Measurements from ENCODE around the gene DPRX.

DPRX gene, protein sequence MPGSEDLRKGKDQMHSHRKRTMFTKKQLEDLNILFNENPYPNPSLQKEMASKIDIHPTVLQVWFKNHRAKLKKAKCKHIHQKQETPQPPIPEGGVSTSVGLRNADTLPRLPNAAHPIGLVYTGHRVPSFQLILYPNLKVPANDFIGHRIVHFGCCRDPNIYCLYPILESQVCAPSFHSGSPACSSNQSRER

DNA sequence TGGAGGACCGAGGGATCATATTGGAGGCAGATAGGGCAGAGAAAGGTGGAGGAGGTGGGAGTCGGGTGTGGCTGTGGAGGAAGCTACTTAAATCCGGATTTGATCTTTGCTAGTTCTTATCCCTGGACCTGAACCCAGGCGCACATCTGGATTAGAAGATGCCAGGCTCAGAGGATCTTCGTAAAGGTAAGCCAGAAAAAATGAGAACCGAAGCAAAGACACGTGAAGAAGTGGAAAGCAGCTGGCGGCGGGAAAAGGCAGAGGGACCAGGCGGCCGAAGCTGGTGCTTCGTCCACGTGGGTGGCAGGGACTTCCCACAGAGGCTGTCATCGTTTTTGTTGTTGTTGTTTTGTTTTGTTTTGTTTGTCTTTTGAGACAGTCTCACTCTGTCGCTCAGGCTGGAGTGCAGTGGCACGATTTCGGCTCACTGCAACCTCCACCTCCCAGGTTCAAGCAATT, at the start of gene DPRX:
Gene DPRX (plus strand): TSS at position 51 of the 459 bp plus-strand sequence. CDS start 108 bp downstream, at position 159.
- in situ Hi-C loops (cut with MboI; ENCODE audit: low sequenced_read_pairs): no loop called here

DNA sequence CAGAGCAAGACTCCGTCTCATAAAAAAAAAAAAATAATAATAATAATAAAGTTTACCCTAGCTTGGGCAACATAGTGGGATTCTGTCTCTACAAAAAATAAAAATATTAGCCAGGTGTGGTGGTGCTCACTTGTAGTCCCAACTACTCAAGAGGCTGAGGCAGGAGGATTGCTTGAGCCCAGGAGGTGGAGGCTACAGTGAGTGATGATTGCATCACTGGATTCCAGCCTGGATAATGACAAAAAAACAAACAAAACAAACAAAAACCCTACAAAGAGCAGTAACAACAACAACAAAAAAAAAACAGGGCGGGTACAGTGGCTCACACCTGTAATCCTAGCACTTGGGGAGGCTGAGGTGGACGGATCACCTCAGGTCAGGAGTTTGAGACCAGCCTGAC, 48.6 kb upstream of the DPRX start:
- in situ Hi-C loops (cut with MboI; ENCODE audit: low sequenced_read_pairs): no loop called here

DNA sequence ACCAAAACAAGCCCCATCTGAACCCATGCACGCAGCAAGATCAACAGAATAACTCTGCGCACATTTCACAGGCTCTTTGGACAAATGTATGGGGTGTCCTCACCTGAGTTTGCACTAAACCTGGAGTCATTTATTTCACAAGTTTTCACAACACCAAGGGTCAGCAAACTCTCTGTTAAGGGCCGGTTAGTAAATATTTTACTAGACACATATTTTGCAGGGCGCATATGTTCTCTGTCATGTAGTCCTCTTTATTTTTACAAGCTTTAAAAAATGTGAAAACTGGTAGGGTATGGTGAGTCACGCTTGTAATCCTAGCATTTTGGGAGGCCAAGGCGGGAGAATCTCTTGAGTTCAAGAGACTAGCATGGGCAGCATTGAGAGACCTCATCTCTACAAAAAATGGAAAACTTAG, 45.5 kb upstream of the DPRX start:
- in situ Hi-C loops (cut with MboI; ENCODE audit: low sequenced_read_pairs): no loop called here

DNA sequence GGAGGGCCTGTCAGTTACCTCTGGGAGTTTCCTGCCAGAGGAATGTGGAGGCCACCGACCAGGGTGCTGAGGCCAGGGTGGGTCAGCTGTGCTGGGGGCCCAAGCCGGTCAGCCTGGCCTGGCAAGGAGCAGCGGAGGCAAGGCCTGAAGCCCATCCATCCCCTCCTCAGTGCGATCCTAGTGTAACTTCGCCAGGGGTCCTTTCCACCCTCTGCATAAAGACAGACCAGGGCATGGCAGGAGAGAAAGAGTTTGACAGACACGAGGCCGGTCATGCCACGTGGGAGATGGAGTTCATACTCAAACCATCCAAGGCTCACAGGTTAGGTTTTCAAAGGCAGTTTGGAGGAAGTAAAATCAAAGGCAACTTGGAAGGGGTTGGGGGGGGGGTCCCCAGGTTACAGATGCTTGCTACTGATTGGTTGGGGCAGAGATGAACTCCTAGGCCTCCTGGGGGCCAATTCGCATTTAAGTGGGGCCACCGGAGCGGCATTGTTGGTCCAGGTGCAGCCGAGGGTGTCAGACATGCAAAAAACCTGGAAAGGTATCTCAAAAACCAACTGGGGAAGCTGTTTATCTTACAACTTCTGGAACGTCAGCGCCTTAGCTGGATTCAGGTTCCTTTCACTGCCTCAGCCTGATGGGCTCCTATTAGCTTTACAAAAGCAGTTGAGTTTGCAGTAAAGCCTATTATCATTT, 36.8 kb upstream of the DPRX start:
- in situ Hi-C loops (cut with MboI; ENCODE audit: low sequenced_read_pairs): no loop called here

DNA sequence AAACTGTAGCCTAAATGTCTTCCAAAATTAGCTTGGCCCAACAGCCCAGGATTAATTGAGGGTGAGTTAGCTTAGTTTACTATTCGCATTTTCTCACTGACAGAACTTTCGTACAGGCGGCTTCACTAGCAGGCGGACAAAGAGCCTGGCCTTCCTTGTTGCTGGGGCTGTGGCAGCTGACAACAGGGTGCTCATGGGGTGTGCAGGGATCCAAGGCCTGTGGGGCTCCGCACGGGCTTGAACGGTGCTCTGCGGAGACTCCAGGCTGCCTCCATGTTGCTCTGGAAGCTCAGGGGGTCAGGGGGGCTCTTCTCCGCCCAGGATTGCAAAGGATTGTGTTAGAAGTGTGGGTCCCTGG, 36.3 kb upstream of the DPRX start:
- in situ Hi-C loops (cut with MboI; ENCODE audit: low sequenced_read_pairs): no loop called here

DNA sequence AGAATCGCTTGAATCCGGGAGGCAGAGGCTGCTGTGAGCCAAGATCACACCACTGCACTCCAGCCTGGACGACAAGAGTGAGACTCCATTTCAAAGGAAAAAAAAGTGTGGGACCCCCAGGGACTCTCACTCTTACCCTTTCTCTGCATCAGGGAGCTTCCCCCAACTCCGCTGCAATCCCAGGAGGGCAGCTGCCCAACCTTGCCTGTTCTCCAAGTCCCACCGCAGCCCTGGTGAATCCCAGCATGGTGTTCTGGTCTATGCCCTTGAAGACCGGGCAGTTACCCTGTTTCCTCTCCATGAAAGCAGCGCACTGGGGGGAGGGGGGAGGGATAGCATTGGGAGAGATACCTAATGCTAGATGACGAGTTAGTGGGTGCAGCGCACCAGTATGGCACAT, 35.7 kb upstream of the DPRX start:
- in situ Hi-C loops (cut with MboI; ENCODE audit: low sequenced_read_pairs): no loop called here

DNA sequence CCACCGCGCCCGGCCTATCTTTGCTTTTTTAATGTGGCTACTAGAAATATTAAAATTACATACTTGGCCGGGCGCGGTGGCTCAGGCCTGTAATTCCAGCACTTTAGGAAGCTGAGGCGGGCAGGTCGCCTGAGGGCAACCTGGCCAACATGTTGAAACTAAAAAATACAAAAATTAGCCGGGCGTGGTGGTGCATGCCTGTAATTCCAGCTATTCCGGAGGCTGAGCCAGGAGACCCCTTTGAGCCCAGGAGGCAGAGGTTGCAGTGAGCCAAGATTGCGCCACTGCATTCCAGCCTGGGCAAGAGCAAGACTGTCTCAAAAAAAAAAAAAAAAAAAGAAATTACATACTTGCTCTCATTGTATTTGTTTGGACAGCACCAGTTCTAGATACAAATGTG, 34.8 kb upstream of the DPRX start:
- in situ Hi-C loops (cut with MboI; ENCODE audit: low sequenced_read_pairs): no loop called here

DNA sequence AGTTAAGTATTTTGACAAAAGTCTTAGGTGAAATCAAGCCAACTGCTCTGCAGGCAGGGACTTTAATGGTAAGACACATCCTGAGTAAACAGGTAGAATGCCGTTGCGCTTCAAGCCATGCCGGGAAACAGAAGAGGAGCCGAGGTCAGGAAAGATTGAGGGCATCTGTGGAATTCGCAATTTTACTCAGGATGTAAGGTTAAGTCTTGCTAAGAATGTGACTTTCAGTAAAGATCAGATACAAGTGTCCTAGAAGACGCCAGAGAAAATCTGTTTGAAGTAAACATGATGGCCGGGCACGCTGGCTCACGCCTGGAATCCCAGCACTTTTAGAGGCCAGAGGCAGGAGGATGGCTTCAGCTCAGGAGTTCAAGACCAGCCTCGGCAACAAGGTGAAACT, 33.4 kb upstream of the DPRX start:
- in situ Hi-C loops (cut with MboI; ENCODE audit: low sequenced_read_pairs): no loop called here

DNA sequence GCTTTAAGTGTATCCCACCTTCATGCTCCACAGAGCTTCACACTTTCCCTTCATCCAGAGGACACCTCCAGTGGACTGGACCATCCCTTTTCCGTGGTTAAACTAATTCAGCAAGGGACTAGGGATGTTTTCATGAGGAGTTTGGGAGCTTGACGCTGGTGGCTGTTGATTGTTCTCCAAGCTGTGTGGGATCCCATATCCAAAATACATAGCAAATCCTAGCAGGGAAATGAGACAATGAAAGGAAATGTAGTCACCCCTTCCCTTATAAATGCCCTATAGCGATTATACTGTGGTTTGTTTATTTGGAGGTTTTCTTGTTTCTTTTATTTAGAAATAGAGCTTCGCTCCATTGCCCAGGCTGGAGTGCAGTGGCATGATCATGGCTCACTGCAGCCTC, 31.6 kb upstream of the DPRX start:
- in situ Hi-C loops (cut with MboI; ENCODE audit: low sequenced_read_pairs): no loop called here

DNA sequence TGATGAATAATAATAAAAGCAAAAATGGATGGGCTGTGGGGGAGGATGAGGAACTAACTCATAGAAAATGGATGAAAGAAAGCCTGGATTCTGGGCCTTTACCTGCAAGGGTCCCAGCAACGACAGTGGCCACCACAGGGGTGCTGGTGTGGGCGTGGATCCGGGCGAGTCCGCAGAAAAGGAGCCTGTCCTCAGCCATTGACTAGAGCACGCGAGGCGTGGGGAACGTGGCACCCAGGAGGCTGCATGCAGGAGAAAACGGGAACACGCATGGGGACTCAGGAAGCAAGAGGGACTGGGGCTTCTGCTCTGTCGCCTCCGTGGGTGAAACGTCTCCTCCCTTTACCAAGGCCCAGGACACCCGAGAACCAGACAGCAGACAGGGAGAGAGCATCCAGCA, 25.8 kb upstream of the DPRX start:
- in situ Hi-C loops (cut with MboI; ENCODE audit: low sequenced_read_pairs): no loop called here

DNA sequence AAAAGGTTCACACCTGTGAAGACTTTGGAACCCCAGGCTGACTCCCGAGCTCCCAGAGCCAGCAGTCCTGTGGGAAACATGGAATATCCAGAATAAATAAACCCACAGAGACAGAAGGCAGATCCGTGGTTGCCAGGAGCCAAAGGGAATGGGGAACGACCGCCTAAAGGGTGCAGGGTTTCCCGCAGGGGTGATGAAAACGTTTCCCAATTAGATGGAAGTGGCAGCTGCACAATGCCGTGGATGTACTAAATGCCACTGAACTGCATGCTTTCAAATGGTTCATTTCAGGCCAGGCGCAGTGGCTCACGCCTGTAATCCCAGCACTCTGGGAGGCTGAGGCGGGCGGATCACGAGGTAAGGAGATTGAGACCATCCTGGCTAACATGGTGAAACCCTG, 23.4 kb upstream of the DPRX start:
- in situ Hi-C loops (cut with MboI; ENCODE audit: low sequenced_read_pairs): no loop called here

DNA sequence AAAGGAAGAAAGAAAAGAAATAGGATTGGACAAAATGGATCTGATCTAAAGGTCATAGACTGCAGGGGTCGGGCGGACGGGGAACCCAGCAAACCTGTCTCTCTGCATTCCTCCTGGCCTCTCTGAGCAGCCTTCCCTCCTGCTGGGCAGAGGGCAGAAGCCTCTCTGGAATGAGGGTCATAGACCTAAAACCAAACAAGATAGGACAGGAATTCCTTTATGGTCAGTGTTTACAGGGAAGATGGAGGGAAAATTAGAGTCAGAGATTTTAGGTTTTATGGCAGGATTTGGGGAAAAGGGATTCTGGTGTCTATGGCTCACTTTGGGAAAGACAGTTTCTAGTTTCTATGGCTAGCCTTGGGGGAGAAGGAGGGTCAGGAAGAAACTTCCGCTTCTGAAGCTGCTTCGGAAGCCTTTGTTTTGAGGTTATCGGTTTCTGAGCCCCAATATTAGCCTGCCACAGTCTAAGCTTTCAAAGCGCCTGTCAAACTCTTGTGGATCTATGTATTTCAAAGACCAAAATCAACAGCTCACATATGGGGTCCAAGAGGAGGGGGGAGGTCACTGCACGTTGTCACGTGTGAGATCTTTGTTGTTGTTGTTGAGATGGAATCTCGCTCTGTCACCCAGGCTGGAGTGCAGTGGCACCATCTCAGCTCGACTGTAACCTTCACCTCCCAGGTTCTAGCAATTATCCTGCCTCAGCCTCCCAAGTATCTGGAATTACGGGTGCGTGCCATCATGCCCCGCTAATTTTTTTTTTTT, 18.9 kb upstream of the DPRX start:
- in situ Hi-C loops (cut with MboI; ENCODE audit: low sequenced_read_pairs): no loop called here

DNA sequence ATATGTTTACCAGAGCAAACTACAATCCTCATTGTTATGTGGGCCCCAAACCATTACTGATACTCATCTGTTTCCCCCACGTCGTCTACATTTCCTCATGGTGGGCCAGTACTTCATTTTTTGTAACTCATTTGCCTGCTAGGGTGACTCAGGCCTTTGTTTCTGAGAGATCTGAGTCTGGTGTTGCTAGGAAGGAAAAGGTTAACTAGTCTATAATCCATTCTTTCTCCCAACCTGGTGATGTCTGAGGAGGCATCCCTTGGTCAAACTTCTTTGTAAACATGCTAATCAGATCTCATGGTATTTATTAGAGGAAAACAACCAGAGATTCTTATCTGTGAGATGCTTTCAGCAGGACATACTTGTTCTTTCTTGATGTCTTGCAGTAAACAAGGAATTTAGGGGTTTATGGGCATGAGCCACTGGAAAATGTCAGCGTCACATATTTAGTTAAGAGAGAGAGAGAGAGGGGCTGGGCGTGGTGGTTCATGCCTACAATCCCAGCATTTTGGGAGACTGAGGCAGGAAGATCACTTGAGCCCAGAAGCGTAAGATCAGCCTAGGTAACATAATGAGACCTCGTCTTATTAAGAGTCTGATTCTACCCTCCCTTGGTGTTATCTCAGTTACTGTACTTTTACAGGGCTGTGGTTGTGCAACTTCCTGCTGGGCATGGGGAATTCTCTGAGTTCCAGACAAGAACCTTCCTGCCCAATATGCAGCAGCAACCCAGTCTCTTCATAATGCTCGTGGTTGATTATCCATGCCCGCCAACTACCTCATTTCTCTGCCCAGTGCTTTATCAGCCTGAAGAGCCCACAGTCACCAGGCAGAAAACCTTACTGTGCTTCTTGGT, 9.7 kb upstream of the DPRX start:
- in situ Hi-C loops (cut with MboI; ENCODE audit: low sequenced_read_pairs): no loop called here

DNA sequence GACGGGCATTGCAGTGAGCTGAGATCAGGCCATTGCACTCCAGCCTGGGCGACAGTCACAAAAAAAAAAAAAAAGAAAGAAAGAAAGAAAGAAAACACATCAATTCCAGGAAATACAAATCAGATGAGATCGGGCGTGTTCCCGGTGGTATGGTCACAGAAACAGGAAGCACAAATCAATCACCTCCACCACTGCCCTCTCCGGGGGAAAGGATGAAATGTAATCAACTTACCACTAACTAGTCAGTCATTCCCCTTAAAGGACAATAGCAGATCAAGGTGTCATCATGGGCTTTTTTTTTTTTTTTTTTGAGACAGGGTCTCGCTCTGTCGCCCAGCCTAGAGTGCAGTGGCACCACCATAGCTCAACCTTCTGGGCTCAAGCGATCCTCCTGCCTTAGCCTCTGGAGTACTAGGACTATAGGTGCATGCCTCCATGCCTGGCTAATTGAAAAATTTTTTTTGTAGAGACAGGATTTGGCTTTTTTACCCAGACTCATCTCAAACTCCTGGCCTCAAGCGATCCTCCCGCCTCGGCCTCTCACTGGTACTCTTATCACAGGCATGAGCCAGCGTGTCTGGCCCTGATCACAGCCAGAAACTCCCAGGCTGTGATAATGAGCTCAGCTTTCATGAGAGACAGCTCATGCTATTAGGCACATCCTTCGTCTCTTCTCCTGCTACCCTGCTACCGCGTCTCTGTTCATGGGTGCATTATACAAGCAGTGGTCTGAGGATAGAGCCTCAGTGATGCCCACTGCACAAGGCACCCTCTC, 6.8 kb upstream of the DPRX start:
- in situ Hi-C loops (cut with MboI; ENCODE audit: low sequenced_read_pairs): no loop called here

DNA sequence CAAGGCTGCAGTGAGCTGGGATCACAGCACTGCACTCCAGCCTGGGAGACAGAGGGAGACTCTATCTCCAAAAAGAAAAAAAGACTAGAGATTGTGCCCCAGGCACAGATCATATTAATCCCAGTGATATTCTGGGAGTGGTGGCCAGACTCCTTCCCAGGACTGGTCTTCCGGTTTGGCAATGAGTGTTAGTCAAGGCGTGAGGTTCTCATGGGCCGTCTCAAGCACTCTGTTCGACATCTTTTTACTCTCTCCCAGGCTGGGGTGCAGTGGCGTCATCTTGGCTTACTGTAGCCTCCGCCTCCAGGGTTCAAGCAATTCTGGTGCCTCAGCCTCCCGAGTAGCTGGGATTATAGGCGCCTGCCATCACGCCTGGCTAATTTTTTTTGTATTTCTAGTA, 5.3 kb upstream of the DPRX start:
- in situ Hi-C loops (cut with MboI; ENCODE audit: low sequenced_read_pairs): no loop called here

DNA sequence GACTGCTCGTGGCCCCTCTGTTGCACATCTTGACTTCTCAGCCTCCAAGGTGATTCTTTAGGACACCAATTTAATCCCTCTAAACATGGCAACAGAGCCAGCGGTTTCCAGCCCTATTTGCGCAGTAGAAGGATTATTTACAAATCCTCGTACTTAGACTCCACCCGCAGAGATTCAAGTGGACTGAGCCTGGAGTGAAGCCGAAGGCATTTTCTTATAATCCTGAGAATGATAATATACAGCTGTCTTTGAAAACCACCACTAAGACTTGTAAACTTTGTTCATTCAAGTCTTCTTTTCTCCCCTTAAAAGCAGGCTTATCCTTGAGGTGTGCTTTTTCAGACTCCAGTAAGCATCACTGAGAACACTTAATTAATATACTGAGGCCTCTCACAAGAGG, 4.8 kb upstream of the DPRX start:
- in situ Hi-C loops (cut with MboI; ENCODE audit: low sequenced_read_pairs): no loop called here

DNA sequence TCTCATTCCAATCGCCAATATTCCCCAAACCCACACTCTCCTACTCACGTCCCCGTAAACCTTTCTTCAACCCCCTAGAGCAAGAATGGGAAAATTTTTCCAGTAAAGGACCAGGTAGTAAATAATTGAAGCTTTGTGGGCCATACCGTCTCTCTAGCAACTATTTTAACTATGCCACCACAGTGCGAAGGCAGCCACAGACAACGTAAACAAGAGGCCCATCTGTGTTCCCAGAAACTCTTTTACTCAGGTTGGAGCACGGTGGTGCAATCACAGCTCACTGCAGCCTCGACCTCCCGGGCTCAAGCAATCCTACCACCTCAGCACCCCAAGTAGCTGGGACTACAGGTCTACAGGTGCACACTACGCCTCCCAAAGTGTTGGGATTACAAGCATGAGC, 3.0 kb downstream of the DPRX start:
- in situ Hi-C loops (cut with MboI; ENCODE audit: low sequenced_read_pairs): no loop called here

DNA sequence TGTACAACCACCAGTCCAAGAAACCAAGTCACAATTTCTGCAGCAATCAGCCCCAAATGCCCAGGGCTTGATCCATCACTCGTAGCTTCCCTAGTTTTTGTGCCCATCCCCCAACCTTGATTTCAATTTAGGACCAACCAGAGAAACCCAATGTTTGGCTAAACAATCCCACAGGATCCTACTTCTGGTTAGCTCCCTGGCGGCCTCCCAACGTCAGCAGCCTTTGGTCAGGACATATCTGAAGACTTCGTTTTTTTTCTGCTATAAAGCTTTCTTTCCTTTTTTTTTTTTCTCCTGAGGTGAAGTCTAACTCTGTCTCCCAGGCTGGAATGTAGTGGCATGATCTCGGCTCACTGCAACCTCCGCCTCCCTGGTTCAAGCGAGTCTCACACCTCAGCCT, 7.7 kb downstream of the DPRX start:
- in situ Hi-C loops (cut with MboI; ENCODE audit: low sequenced_read_pairs): no loop called here

DNA sequence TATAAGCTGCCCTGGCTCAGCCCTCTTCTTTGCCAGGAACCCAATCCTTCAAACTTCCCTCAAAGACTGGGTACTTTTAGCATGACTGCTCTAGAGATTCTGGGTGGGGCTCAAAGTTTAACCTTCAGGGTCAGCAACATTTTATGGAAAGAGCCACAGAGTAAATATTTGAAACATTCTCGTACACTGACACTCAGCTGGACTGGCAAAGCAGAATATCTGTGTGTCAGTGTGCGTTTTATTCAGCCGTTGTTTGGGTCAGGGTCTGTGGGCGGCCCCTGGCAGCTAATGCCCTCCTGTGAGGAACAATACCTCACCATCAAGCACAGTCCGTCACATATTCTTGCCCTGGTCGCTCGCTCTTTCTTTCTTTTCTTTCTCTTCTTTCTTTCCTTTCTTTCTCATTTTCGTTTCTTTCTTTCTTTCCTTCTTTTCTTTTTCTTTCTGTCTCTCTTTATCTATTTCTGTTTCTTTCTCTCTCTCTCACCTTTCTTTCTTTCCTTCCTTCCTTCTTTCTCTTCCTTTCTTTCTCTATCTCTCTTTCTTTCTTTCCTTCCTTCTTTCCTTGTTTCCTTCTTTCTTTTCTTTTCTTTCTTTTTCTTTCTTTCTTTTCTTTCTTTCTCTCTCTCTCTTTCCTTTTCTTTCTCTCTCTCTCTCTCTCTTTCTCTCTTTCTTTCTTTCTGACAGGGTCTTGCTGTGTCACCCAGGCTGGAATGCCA, 10.7 kb downstream of the DPRX start:
- in situ Hi-C loops (cut with MboI; ENCODE audit: low sequenced_read_pairs): no loop called here

Data from HL-60/S4 treated with retinoic acid at 250 ng/mL for 4 days and 3 days (cell line).